Upper lobe of left lung (tissue), 4 donors: ENCODE measurements around the gene DNAAF8.

ENCODE experiments used
- CTCF ChIP-seq, 6 experiments: fragments of 450-650 bp in 4 of 6; fragments of 200-600 bp in 2 of 6; sonication (generic) in 2 of 6; IDR thresholded peaks; one replicate each; pipeline ENCODE4 v1.5.1; 2016 to 2019; ENCODE audit warnings: antibody characterized with exemption in 6 of 6
- EP300 ChIP-seq, 4 donors: sonication (generic); formaldehyde crosslinking; IDR thresholded peaks; one replicate each; pipeline ENCODE4 v1.5.1; 2017; ENCODE audit warnings: antibody characterized with exemption in 4 of 4, control low read depth in 2 of 4
- POLR2AphosphoS5 ChIP-seq, 2 donors: sonication (generic); formaldehyde crosslinking; IDR thresholded peaks; one replicate each; pipeline ENCODE4 v1.5.1; 2017; ENCODE audit warnings: antibody characterized with exemption in 2 of 2

- TF ChIP-seq CTCF (IDR thresholded peaks at IDR 0.05): no peak
- TF ChIP-seq EP300 (IDR thresholded peaks at IDR 0.05): no peak
- no peak for TF ChIP-seq POLR2AphosphoS5 (IDR thresholded peaks at IDR 0.05)
Measured at GRCh38 chr16:4733211-4733742, 1.1 kb upstream of the DNAAF8 start.
